HEK293T (cell line): Measurements from ENCODE around the gene SYNPO2.

Experiments
- CTCF ChIA-PET: fragments of 350-600 bp; formaldehyde crosslinking; extraction: SDS; loops from one replicate; lab custom pipeline; 2021; ENCODE audit warnings: antibody characterized with exemption, inconsistent platforms; lab: Yijun Ruan, JAX
- POLR2A ChIA-PET: fragments of 350-600 bp; formaldehyde crosslinking; extraction: SDS; loops from one replicate; lab custom pipeline; 2020; ENCODE audit warnings: antibody characterized with exemption, inconsistent platforms; lab: Yijun Ruan, JAX
- DNase-seq: peaks from one replicate; pipeline ENCODE4 v3.0.0; 2012; ENCODE audit warnings: mixed read lengths; ENCODE audit errors: extremely low spot score
- ARNT ChIP-seq: fragments of 450-650 bp; IDR thresholded peaks from 2 replicates; pipeline ENCODE4 v1.6.1; 2017; ENCODE audit warnings: mild to moderate bottlenecking
- BHLHE40 ChIP-seq: fragments of 450-650 bp; IDR thresholded peaks from 2 replicates; pipeline ENCODE4 v1.6.1; 2016; ENCODE audit warnings: mild to moderate bottlenecking, moderate library complexity, borderline replicate concordance
- CTBP1 ChIP-seq: fragments of 450-650 bp; IDR thresholded peaks from 2 replicates; pipeline ENCODE4 v1.6.1; 2016; ENCODE audit warnings: borderline replicate concordance
- ELF4 ChIP-seq: fragments of 450-650 bp; IDR thresholded peaks from 2 replicates; pipeline ENCODE4 v1.6.1; 2017; ENCODE audit warnings: antibody characterized with exemption
- FOXA1 ChIP-seq: fragments of 450-650 bp; IDR thresholded peaks from 2 replicates; pipeline ENCODE4 v1.6.1; 2016; ENCODE audit warnings: mild to moderate bottlenecking
- FOXK2 ChIP-seq: fragments of 450-650 bp; IDR thresholded peaks from 2 replicates; pipeline ENCODE4 v1.6.1; 2016; ENCODE audit warnings: mild to moderate bottlenecking
- FOXM1 ChIP-seq: fragments of 450-650 bp; IDR thresholded peaks from 2 replicates; pipeline ENCODE4 v1.6.1; 2017; ENCODE audit warnings: mild to moderate bottlenecking, borderline replicate concordance
- HDGF ChIP-seq: fragments of 450-650 bp; IDR thresholded peaks from 2 replicates; pipeline ENCODE4 v1.6.1; 2017; ENCODE audit warnings: antibody characterized with exemption, borderline replicate concordance
- L3MBTL2 ChIP-seq: fragments of 450-650 bp; conservative IDR thresholded peaks from 2 replicates; pipeline ENCODE4 v1.6.1; 2016; ENCODE audit warnings: mild to moderate bottlenecking
- LEF1 ChIP-seq: fragments of 450-650 bp; IDR thresholded peaks from 2 replicates; pipeline ENCODE4 v1.6.1; 2017; ENCODE audit warnings: mild to moderate bottlenecking, borderline replicate concordance
- NFRKB ChIP-seq: fragments of 450-650 bp; IDR thresholded peaks from 2 replicates; pipeline ENCODE4 v1.6.1; 2016; ENCODE audit warnings: mild to moderate bottlenecking, moderate library complexity
- PKNOX1 ChIP-seq: fragments of 450-650 bp; IDR thresholded peaks from 2 replicates; pipeline ENCODE4 v1.6.1; 2016
- SP1 ChIP-seq: fragments of 450-650 bp; IDR thresholded peaks from 2 replicates; pipeline ENCODE4 v1.6.1; 2017
- SUZ12 ChIP-seq: fragments of 450-650 bp; IDR thresholded peaks from 2 replicates; pipeline ENCODE4 v1.6.1; 2016; ENCODE audit warnings: mild to moderate bottlenecking
- TARDBP ChIP-seq: fragments of 450-650 bp; IDR thresholded peaks from 2 replicates; pipeline ENCODE4 v1.6.1; 2016
- ZNF384 ChIP-seq: fragments of 450-650 bp; IDR thresholded peaks from 2 replicates; pipeline ENCODE4 v1.6.1; 2016

SYNPO2 gene

GRCh38 chr4:119081542-119081859 is 192.8 kb downstream of the SYNPO2 start:
- POLR2A ChIA-PET, result no interaction called here
- TF ChIP-seq HDGF (no peak), BHLHE40 (no peak)
- CTCF ChIA-PET, result no interaction called here
- DNase-seq, result no peak

DNA sequence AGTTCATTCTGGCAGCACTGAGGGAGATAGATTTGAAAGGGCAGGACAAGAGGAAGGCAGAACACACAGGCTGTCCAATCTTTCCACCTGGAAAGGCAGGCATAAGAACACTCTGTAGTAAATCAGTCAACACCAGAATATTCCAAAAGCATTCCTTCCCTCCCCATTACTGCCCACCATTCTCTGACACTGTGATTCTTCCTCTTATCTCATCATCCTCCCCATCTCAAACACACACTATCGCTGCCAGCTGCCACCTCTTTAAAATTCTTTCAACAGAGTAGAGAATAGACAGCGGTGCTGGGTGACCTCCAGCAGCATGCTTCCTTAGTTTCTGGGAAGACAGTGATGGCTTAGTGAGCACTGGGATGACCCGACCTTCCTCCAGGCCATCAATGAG is 193.3 kb downstream of the SYNPO2 start:
- no peak for DNase-seq
- TF ChIP-seq TARDBP (no peak), FOXK2 (no peak), FOXM1 (no peak), NFRKB (no peak), ZNF384 (no peak), BHLHE40 (no peak), CTBP1 (no peak), SP1 (no peak), PKNOX1 (no peak), ELF4 (no peak), FOXA1 (no peak), SUZ12 (no peak), HDGF (no peak)
- ChIA-PET POLR2A (no interaction called here), CTCF (no interaction called here)

DNA sequence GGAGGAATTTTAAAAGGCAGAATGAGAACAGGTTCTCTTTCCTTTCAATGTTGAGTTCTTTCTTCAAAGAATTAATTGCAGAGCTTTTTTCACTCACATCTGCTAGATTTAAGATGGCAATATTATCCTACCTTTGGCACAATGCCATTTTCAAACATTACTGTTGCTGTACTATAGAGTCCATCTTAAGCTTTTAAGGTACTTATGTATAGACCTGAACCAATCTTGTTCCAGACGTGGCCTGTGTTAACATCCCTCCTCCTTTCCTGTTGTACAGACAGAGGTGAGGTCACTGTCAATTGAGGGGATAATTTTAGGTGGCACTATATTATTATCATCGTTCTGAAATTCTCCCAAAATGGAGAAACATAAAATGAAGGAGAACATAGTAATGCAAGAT is 194.0 kb downstream of the SYNPO2 start:
- POLR2A ChIA-PET, result interaction anchor here (1.2 kb wide), 1 partner anchor 130 kb away, joined by 4 read pairs; the partner anchor contains the start of gene USP53
- TF ChIP-seq ELF4 (no peak), SP1 (no peak), TARDBP (no peak), SUZ12 (no peak), HDGF (no peak), ZNF384 (no peak), LEF1 (no peak), NFRKB (no peak), BHLHE40 (no peak), FOXA1 (no peak), FOXK2 (no peak), FOXM1 (no peak)
- no peak for DNase-seq
- CTCF ChIA-PET, result no interaction called here

DNA sequence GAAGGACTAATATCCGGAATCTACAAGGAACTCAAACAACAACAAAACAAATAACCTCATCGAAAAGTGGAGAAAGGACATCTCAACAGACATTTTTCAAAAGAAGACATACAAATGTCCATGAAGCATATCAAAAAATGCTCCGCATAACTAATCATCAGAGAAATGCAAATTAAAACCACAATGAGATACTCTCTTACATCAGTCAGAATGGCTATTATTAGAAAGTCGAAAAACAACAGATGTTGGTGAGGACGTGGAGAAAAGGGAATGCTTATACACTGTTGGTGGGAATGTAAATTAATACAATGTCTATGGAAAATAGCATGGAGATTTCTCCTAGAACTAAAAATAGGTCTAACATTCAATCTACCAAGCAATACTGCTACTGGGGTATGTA is 195.9 kb downstream of the SYNPO2 start:
- no peak for TF ChIP-seq FOXA1
- no peak for TF ChIP-seq NFRKB
- TF ChIP-seq PKNOX1, result no peak
- TF ChIP-seq SP1, result no peak
- no peak for TF ChIP-seq CTBP1
- no peak for TF ChIP-seq FOXM1
- no peak for TF ChIP-seq HDGF
- no peak for TF ChIP-seq ARNT
- TF ChIP-seq ELF4, result no peak
- no peak for TF ChIP-seq ZNF384
- no peak for TF ChIP-seq BHLHE40
- TF ChIP-seq SUZ12, result no peak
- TF ChIP-seq LEF1, result no peak
- no peak for TF ChIP-seq FOXK2
- no peak for DNase-seq
- POLR2A ChIA-PET, result no interaction called here
- CTCF ChIA-PET, result interaction anchor here (1.3 kb wide), 1 partner anchor 61 kb away, joined by 3 read pairs; no protein-coding TSS in a partner anchor

DNA sequence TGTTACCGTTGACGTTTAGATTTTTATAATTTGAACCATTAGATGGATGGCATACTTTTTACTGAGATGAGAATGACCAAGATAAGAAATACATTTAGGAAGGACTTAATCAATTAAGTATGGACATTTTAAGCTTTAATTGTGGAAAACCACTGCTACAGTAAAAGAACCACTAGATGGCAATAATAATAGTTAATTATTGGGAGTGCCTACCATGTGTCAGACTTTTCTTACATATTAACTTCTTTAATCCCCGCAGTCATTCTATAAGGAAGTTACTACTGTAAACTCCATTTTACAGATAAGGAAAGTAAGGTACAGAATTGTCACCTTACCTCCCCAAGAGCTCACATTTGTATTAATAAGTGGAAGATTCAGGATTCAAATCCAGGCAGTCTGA is 198.5 kb downstream of the SYNPO2 start:
- ChIA-PET CTCF (interaction anchor here (1.1 kb wide), 1 partner anchor 126 kb away, joined by 3 read pairs; the partner anchor contains the start of gene USP53), POLR2A (no interaction called here)
- TF ChIP-seq SP1 (no peak), ZNF384 (no peak), PKNOX1 (no peak), CTBP1 (no peak), ELF4 (no peak), L3MBTL2 (no peak)
- DNase-seq, result no peak

DNA sequence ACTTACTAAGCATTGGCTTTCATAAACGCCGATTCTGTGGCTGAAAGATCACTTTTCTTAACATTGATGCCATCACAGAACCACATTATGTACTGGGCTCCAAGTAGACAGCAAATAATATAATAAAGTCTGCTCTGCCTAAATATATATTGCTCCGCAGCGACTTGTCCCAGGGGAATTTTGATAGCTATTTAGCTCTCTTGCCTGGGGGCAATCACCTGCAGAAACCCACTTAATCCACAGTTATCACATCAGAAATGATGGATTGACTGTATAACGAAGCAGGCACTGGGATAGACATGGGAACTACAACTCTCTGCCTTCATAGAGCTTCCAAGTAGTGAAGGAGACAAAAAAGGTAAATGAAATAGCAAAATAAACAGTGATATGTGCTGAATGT is 199.0 kb downstream of the SYNPO2 start:
- ChIA-PET POLR2A (interaction anchor here (0.9 kb wide), 1 partner anchor 125 kb away, joined by 3 read pairs; the partner anchor contains the start of gene USP53), CTCF (no interaction called here)
- DNase-seq, result no peak
- no peak for TF ChIP-seq BHLHE40
- no peak for TF ChIP-seq ARNT
- TF ChIP-seq FOXM1, result no peak
- no peak for TF ChIP-seq SUZ12
- TF ChIP-seq ZNF384, result no peak
- no peak for TF ChIP-seq LEF1
- no peak for TF ChIP-seq CTBP1
